Thymus (tissue), 11 donors: ENCODE measurements around the gene SUPT4H1. TPM values are rescaled to one million over a fixed set of nuclear protein-coding genes. Genes with fewer than 3 reads are reported as not detected.
A peak's percentile ranks its signal among the peaks of the same experiment; 100 is the strongest.

Source experiments
- DNase-seq, 9 donors: peaks; one replicate each; pipeline ENCODE4 v3.0.0-alpha.2; 2013; ENCODE audit warnings: low spot score in 9 of 9, low read depth in 6 of 9, missing footprints in 1 of 9
- H3K27ac ChIP-seq, 2 donors: one replicate each; pipeline ENCODE4 v1.5.1; 2013; ENCODE audit warnings: control low read depth in 1 of 2, low read depth in 1 of 2, low read length in 1 of 2, mild to moderate bottlenecking in 1 of 2, moderate library complexity in 1 of 2
- H3K27me3 ChIP-seq, 2 donors: one replicate each; pipeline ENCODE4 v1.5.1; 2013; ENCODE audit warnings: low read length in 1 of 2; ENCODE audit not compliant: control insufficient read depth in 2 of 2, insufficient read depth in 1 of 2
- H3K36me3 ChIP-seq, 2 donors: one replicate each; pipeline ENCODE4 v1.5.1; 2013; ENCODE audit warnings: low read length in 1 of 2, mild to moderate bottlenecking in 1 of 2, moderate library complexity in 1 of 2; ENCODE audit not compliant: control insufficient read depth in 2 of 2, insufficient read depth in 2 of 2
- H3K4me1 ChIP-seq, 2 donors: one replicate each; pipeline ENCODE4 v1.5.1; 2013; ENCODE audit warnings: low read length in 2 of 2; ENCODE audit not compliant: control insufficient read depth in 2 of 2, insufficient read depth in 2 of 2
- H3K4me3 ChIP-seq, 2 donors: one replicate each; pipeline ENCODE4 v1.5.1; 2013; ENCODE audit warnings: low read length in 2 of 2, control low read depth in 1 of 2, mild to moderate bottlenecking in 1 of 2
- H3K9me3 ChIP-seq, 2 donors: one replicate each; pipeline ENCODE4 v1.5.1; 2013; ENCODE audit warnings: low read length in 1 of 2, mild to moderate bottlenecking in 1 of 2; ENCODE audit not compliant: control insufficient read depth in 2 of 2, insufficient read depth in 1 of 2
- WGBS: extraction: QIAGEN DNeasy Blood & Tissue Kit; methylation state at CpG from one replicate; pipeline ENCODE4 v1.1.7; 2013; 5-methylcytosine and 5-hydroxymethylcytosine counted together
- polyA plus RNA-seq: library from polyadenylated mRNA; stranded (reverse); fragments of 200-250 nt; gene quantifications from one replicate; pipeline ENCODE4 v1.2.3, GENCODE V29; 2013
- total RNA-seq: library from RNA; stranded (reverse); fragments of 120-200 nt; gene quantifications from one replicate; pipeline ENCODE4 v1.2.4, GENCODE V29; 2013
- donor health status: healthy.

Gene SUPT4H1
- total and polyA plus RNA-seq, 2 donors, result 103 to 119 TPM

- no peak for DNase-seq
- Histone ChIP-seq H3K27ac (no peak overlapping the region), H3K4me1 (peaks cover 39 to 49% of the 10 kb centered on the region in 2 donors), H3K27me3 (no peaks in the 10 kb centered on the region), H3K9me3 (no peaks in the 10 kb centered on the region), H3K4me3 (no peak overlapping the region), H3K36me3 (no peaks in the 10 kb centered on the region)
- WGBS, result 96% methylated on average over 4 of the region's 4 CpGs
These were observed 32.0 kb upstream of the SUPT4H1 start for GRCh38 chr17:58383892-58384462.

GRCh38 chr17:58382872-58383242, 30.9 kb upstream of the SUPT4H1 start:
- WGBS, result 96% methylated on average over 1 of the region's 1 CpG
- H3K27ac ChIP-seq, result peak overlapping the region in 1 of 2 donors; percentile 62

GRCh38 chr17:58382108-58382871, 30.3 kb upstream of the SUPT4H1 start:
- whole genome bisulfite sequencing, result 22% methylated on average over 4 of the region's 4 CpGs
- Histone ChIP-seq H3K4me3 (no peak overlapping the region), H3K36me3 (no peaks in the 10 kb centered on the region), H3K9me3 (no peaks in the 10 kb centered on the region), H3K27ac (peak overlapping the region in 1 of 2 donors; percentile 62), H3K27me3 (no peaks in the 10 kb centered on the region), H3K4me1 (peaks cover 31 to 50% of the 10 kb centered on the region in 2 donors)
- DNase-seq, result peak in 2 of 9 donors; percentile 35 to 54

More at GRCh38 chr17:58382872-58383242, 30.9 kb upstream of the SUPT4H1 start:
- DNase-seq, result no peak
- Histone ChIP-seq H3K27me3 (no peaks in the 10 kb centered on the region), H3K4me1 (peaks cover 35 to 50% of the 10 kb centered on the region in 2 donors), H3K9me3 (no peaks in the 10 kb centered on the region), H3K36me3 (no peaks in the 10 kb centered on the region), H3K4me3 (no peak overlapping the region)

GRCh38 chr17:58381124-58382035, 29.4 kb upstream of the SUPT4H1 start:
- H3K4me1 ChIP-seq, result peaks cover 31 to 52% of the 10 kb centered on the region in 2 donors
- H3K27me3 ChIP-seq, result no peaks in the 10 kb centered on the region
- peak overlapping the region in 1 of 2 donors; percentile 7 for H3K27ac ChIP-seq
- 80% methylated on average over 3 of the region's 3 CpGs for WGBS
- DNase-seq, result no peak
- no peaks in the 10 kb centered on the region for H3K9me3 ChIP-seq
- H3K36me3 ChIP-seq, result no peaks in the 10 kb centered on the region
- H3K4me3 ChIP-seq, result no peak overlapping the region

GRCh38 chr17:58380207-58381123, 28.5 kb upstream of the SUPT4H1 start:
- Histone ChIP-seq H3K4me3 (no peak overlapping the region), H3K9me3 (no peaks in the 10 kb centered on the region), H3K4me1 (peaks cover 31 to 55% of the 10 kb centered on the region in 2 donors), H3K27me3 (no peaks in the 10 kb centered on the region), H3K27ac (no peak overlapping the region), H3K36me3 (no peaks in the 10 kb centered on the region)
- DNase-seq, result no peak
- 95% methylated on average over 5 of the region's 5 CpGs for WGBS

GRCh38 chr17:58379511-58379824, 27.5 kb upstream of the SUPT4H1 start:
- Histone ChIP-seq H3K36me3 (no peaks in the 10 kb centered on the region), H3K9me3 (no peaks in the 10 kb centered on the region), H3K27ac (no peak overlapping the region), H3K4me1 (peaks cover 31 to 54% of the 10 kb centered on the region in 2 donors), H3K4me3 (no peak overlapping the region), H3K27me3 (no peaks in the 10 kb centered on the region)
- WGBS, result 57% methylated on average over 3 of the region's 3 CpGs
- DNase-seq, result no peak

- Histone ChIP-seq H3K36me3 (no peaks in the 10 kb centered on the region), H3K9me3 (no peaks in the 10 kb centered on the region), H3K27ac (no peak overlapping the region), H3K4me1 (peaks cover 31 to 53% of the 10 kb centered on the region in 2 donors), H3K4me3 (no peak overlapping the region), H3K27me3 (no peaks in the 10 kb centered on the region)
- DNase-seq, result peak in 2 of 9 donors; percentile 32 to 70
- 51% methylated on average over 8 of the region's 8 CpGs for WGBS
These were observed 26.9 kb upstream of the SUPT4H1 start for GRCh38 chr17:58378733-58379510.

- Histone ChIP-seq H3K36me3 (no peaks in the 10 kb centered on the region), H3K4me1 (peaks cover 27 to 50% of the 10 kb centered on the region in 2 donors), H3K9me3 (no peaks in the 10 kb centered on the region), H3K27me3 (no peaks in the 10 kb centered on the region), H3K4me3 (no peak overlapping the region), H3K27ac (no peak overlapping the region)
- no peak for DNase-seq
- WGBS, result 84% methylated on average over 5 of the region's 5 CpGs
These were observed 25.7 kb upstream of the SUPT4H1 start for GRCh38 chr17:58377661-58378060.
